HCT116 (cell line): ENCODE results near the gene TMEM205. TPM values are rescaled to one million over a fixed set of nuclear protein-coding genes. Genes with fewer than 3 reads are reported as not detected.

Experiments used
- ATAC-seq: fragments of 200-7000 bp; cut with Tn5 transposase; 2 replicates; pipeline ENCODE4 v1.9.1; 2020; ENCODE audit warnings: mild to moderate bottlenecking, moderate library complexity
- BruUV-seq: library from RNA; stranded (reverse); fragments of 400-500 nt; replicated peaks from 2 replicates; lab custom pipeline; 2021; lab: Mats Ljungman, UMichigan
- CTCF ChIA-PET: fragments of 300-600 bp; sonication (Branson Sonifier 250); formaldehyde crosslinking; loops from one replicate; lab custom pipeline; 2021; ENCODE audit warnings: antibody characterized with exemption; lab: Charles Lee
- POLR2A ChIA-PET: fragments of 300-600, 350-600 bp; sonication (Branson Sonifier 250); formaldehyde crosslinking; loops from one replicate; lab custom pipeline; 2021; ENCODE audit warnings: antibody characterized with exemption; lab: Charles Lee
- RAD21 ChIA-PET, 2 experiments: fragments of 300-600 bp; sonication (Branson Sonifier 250); formaldehyde crosslinking; loops; one replicate each; lab custom pipeline; 2023; ENCODE audit warnings: low total read pairs in 2 of 2; ENCODE audit not compliant: uncharacterized antibody in 2 of 2, unreplicated experiment in 2 of 2, low non-redundant PET in 1 of 2; lab: Charles Lee
- DNase-seq: peaks from one replicate; pipeline ENCODE4 v3.0.0-alpha.2; 2010; ENCODE audit warnings: low read depth, low spot score
- H2AFZ ChIP-seq: fragments of 200-600 bp; shearing (Covaris generic), sonication (generic); 2 replicates; pipeline ENCODE4 v1.6.1; 2017; ENCODE audit warnings: low read depth, mixed run types, mixed read lengths, antibody characterized with exemption, low read length; ENCODE audit not compliant: poor library complexity, severe bottlenecking
- H3K27ac ChIP-seq: 2 replicates; pipeline ENCODE4 v1.5.1; 2012; ENCODE audit warnings: low read depth, low read length
- H3K27me3 ChIP-seq: fragments of 200-600 bp; sonication (generic); 2 replicates; pipeline ENCODE4 v1.6.1; 2016; ENCODE audit warnings: mixed run types, low read length, mixed read lengths; ENCODE audit not compliant: insufficient read depth
- H3K36me3 ChIP-seq, 2 experiments: fragments of 200-500 bp in 1 of 2; fragments of 200-600 bp in 1 of 2; sonication (Bioruptor generic) in 1 of 2; sonication (generic) in 1 of 2; 2 replicates each; pipeline versions ENCODE4 v1.5.1 to v1.6.1; 2014 to 2016; ENCODE audit warnings: low read length in 2 of 2, inconsistent platforms in 1 of 2, mixed read lengths in 1 of 2, mixed run types in 1 of 2; ENCODE audit not compliant: insufficient read depth in 2 of 2, control insufficient read depth in 1 of 2
- H3K4me1 ChIP-seq, 2 experiments: fragments of 200-600 bp in 1 of 2; sonication (generic) in 1 of 2; 2 replicates each; pipeline versions ENCODE4 v1.5.1 to v1.6.1; 2012 to 2017; ENCODE audit warnings: low read length in 2 of 2, inconsistent platforms in 1 of 2, mild to moderate bottlenecking in 1 of 2, mixed read lengths in 1 of 2, mixed run types in 1 of 2, moderate library complexity in 1 of 2; ENCODE audit not compliant: insufficient read depth in 2 of 2, control insufficient read depth in 1 of 2
- H3K4me2 ChIP-seq: fragments of 200-600 bp; sonication (generic); 2 replicates; pipeline ENCODE4 v1.6.1; 2017; ENCODE audit warnings: mixed run types, low read length, mixed read lengths
- H3K4me3 ChIP-seq, 2 experiments: fragments of 200-600 bp in 1 of 2; sonication (generic) in 1 of 2; replicated peaks in 1 of 2; 2 replicates each; pipeline ENCODE4 v1.5.1; 2011 to 2016; ENCODE audit warnings: low read length in 2 of 2, control low read depth in 1 of 2, low read depth in 1 of 2, mild to moderate bottlenecking in 1 of 2, mixed read lengths in 1 of 2, mixed run types in 1 of 2
- H3K79me2 ChIP-seq: fragments of 200-600 bp; sonication (generic); 2 replicates; pipeline ENCODE4 v1.6.1; 2017; ENCODE audit warnings: mild to moderate bottlenecking, mixed run types, low read length, moderate library complexity, mixed read lengths; ENCODE audit not compliant: insufficient read depth
- H3K9ac ChIP-seq: fragments of 200-600 bp; sonication (generic); 2 replicates; pipeline ENCODE4 v1.6.1; 2016; ENCODE audit warnings: low read length, mixed read lengths
- H3K9me2 ChIP-seq: fragments of 200-600 bp; sonication (generic), shearing (Covaris generic); 2 replicates; pipeline ENCODE4 v1.6.1; 2017; ENCODE audit warnings: mixed run types, mild to moderate bottlenecking, moderate library complexity; ENCODE audit not compliant: insufficient read depth
- H3K9me3 ChIP-seq, 2 experiments: fragments of 200-500 bp in 1 of 2; fragments of 200-600 bp in 1 of 2; sonication (Bioruptor generic) in 1 of 2; sonication (generic) in 1 of 2; 2 replicates each; pipeline ENCODE4 v1.6.1; 2014 to 2017; ENCODE audit warnings: low read length in 2 of 2, mixed read lengths in 2 of 2, inconsistent platforms in 1 of 2, low read depth in 1 of 2, mild to moderate bottlenecking in 1 of 2, mixed run types in 1 of 2, moderate library complexity in 1 of 2; ENCODE audit not compliant: control insufficient read depth in 1 of 2, insufficient read depth in 1 of 2
- H4K20me1 ChIP-seq: fragments of 200-600 bp; sonication (generic), shearing (Covaris generic); 2 replicates; pipeline ENCODE4 v1.6.1; 2017; ENCODE audit warnings: mixed run types, mild to moderate bottlenecking, moderate library complexity; ENCODE audit not compliant: insufficient read depth
- CBX3 ChIP-seq: IDR thresholded peaks from 2 replicates; pipeline ENCODE4 v1.6.1; 2012; ENCODE audit warnings: low read depth
- CTCF ChIP-seq, 3 experiments: fragments of 200-600 bp in 1 of 3; sonication (generic) in 1 of 3; IDR thresholded peaks in 2 of 3; conservative IDR thresholded peaks in 1 of 3; 2 replicates each; pipeline ENCODE4 v1.5.1; 2012 to 2017; ENCODE audit warnings: low read depth in 2 of 3, low read length in 2 of 3, antibody characterized with exemption in 1 of 3, borderline replicate concordance in 1 of 3, control low read depth in 1 of 3, mild to moderate bottlenecking in 1 of 3, mixed read lengths in 1 of 3, mixed run types in 1 of 3, moderate library complexity in 1 of 3; ENCODE audit not compliant: insufficient read depth in 1 of 3
- EGR1 ChIP-seq: IDR thresholded peaks from 2 replicates; pipeline ENCODE4 v1.6.1; 2012; ENCODE audit warnings: low read depth
- ELF1 ChIP-seq: IDR thresholded peaks from 2 replicates; pipeline ENCODE4 v1.6.1; 2012; ENCODE audit warnings: low read depth, borderline replicate concordance
- YY1 ChIP-seq: IDR thresholded peaks from 2 replicates; pipeline ENCODE4 v1.6.1; 2011; ENCODE audit warnings: low read length, low read depth, moderate library complexity, mild to moderate bottlenecking; ENCODE audit not compliant: insufficient replicate concordance; ENCODE audit errors: extremely low read depth
- intact Hi-C: fragments of 100-400 bp; cut with micrococcal nuclease; formaldehyde crosslinking; loops from 2 replicates; pipeline ENCODE4 v1.10.0; 2022
- total RNA-seq: library from RNA; stranded (reverse); gene quantifications from one replicate; pipeline ENCODE4 v1.2.1, GENCODE V29; 2021; ENCODE audit not compliant: unreplicated experiment

Gene TMEM205
- total RNA-seq, 1 experiment from 2014 or later: 55.9 TPM

- TF ChIP-seq ELF1: no peak
- TF ChIP-seq YY1: no peak
- TF ChIP-seq CTCF (IDR thresholded peaks at IDR 0.05 in 2 of 3, conservative IDR thresholded peaks at IDR 0.05 in 1 of 3; ENCODE audit: borderline replicate concordance in 1 of 3, insufficient read depth in 1 of 3, low read depth in 2 of 3, low read length in 2 of 3): no peak
Measured at GRCh38 chr19:11330127-11330526, 15.9 kb downstream of the TMEM205 start (continued).

GRCh38 chr19:11325544-11325943, 20.5 kb downstream of the TMEM205 start:
- Histone ChIP-seq H4K20me1 (no peaks in the 10 kb centered on the region), H3K4me1 (no peaks in the 10 kb centered on the region), H3K79me2 (no peaks in the 10 kb centered on the region), H3K4me3 (no peak overlapping the region), H3K9me2 (no peaks in the 10 kb centered on the region), H3K27ac (no peak overlapping the region), H3K4me2 (no peak overlapping the region), H2AFZ (no peak overlapping the region), H3K9ac (no peak overlapping the region)
- ChIA-PET POLR2A (no interaction called here), RAD21 (no interaction called here), CTCF (no interaction called here)
- no peak for TF ChIP-seq CBX3
- TF ChIP-seq EGR1: no peak
- no peak for TF ChIP-seq ELF1
- TF ChIP-seq, all 23 proteins: peak for 0
- Histone ChIP-seq H3K27me3 (no peaks in the 10 kb centered on the region), H3K36me3 (0 out of 4 replicates have a peak, but pooled peaks cover 0 to 3% of the 10 kb centered on the region in 2 experiments), H3K9me3 (no peaks in the 10 kb centered on the region)
- no peak for ATAC-seq
- no TSS peak for BruUV-seq
- intact Hi-C loops: no loop called here
- no peak for DNase-seq
